ENCODE measurements around the gene ZNF526. TPM values are rescaled to one million over a fixed set of nuclear protein-coding genes. Genes with fewer than 3 reads are reported as not detected.

ZNF526 gene
- total and polyA plus RNA-seq, 2 donors (not counting 1 experiment from before 2014, with no cell fraction given): 4.9 to 21.3 TPM

DNA sequence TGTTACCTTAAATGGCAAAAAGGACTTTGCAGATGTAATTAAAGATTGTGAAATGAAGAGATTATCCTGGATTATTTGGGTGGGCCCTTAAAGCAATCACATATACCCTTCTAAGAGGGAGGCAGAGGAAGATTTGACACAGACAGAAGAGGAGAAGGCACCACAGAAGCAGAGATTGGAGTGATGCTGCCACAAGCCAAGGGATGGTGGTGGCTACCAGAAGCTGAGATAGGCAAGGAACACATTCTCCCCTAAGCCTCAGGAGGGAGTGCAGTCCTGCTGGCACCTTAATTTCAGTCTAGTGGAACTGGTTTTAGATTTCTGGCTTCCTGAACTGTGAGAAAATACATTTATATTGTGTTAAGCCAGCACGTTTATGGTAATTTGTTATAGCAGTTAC is 26.8 kb upstream of the ZNF526 start:
- Mint-ChIP-seq H3K9me3 (ENCODE audit: insufficient read depth) (peaks cover 2% of the 10 kb centered on the region), H3K27me3 (no peaks in the 10 kb centered on the region), H3K4me1 (peaks cover 34% of the 10 kb centered on the region), H3K27ac (no peak overlapping the region), H3K4me3 (no peak overlapping the region)
- ChIA-PET POLR2A (no interaction called here), CTCF (interaction anchor here (0.7 to 1.1 kb wide), 3 partner anchors 12 to 85 kb away, joined by 3 read pairs; no protein-coding TSS in a partner anchor)
- Histone ChIP-seq H3K4me3 (ENCODE audit: control extremely low read depth in 1 of 5, extremely low read depth in 1 of 5, insufficient read depth in 1 of 5, low read depth in 2 of 5, low read length in 4 of 5) (no peak overlapping the region), H3K4me1 (ENCODE audit: control insufficient read depth in 2 of 2, insufficient read depth in 2 of 2, low read length in 2 of 2) (peaks cover 13 to 24% of the 10 kb centered on the region in 2 donors), H3K9me3 (ENCODE audit: control extremely low read depth in 1 of 3, control insufficient read depth in 2 of 3, insufficient read depth in 1 of 3, low read length in 2 of 3) (peaks cover 0 to 7% (median 4%) of the 10 kb centered on the region in 3 donors), H3K27me3 (replicated peaks in 1 of 4; ENCODE audit: control extremely low read depth in 1 of 4, control insufficient read depth in 3 of 4, insufficient read depth in 4 of 4, low read length in 3 of 4) (no peaks in the 10 kb centered on the region), H3K79me2 (ENCODE audit: control insufficient read depth, insufficient read depth, low read length) (peaks cover 17% of the 10 kb centered on the region), H3K4me2 (replicated peaks; ENCODE audit: low read depth, low read length, poor library complexity, severe bottlenecking) (no peak overlapping the region), H3K9ac (ENCODE audit: low read length) (no peak overlapping the region), H3K36me3 (replicated peaks in 1 of 2; ENCODE audit: control extremely low read depth in 1 of 2, control insufficient read depth in 1 of 2, extremely low read depth in 1 of 2, insufficient read depth in 2 of 2, low read length in 1 of 2) (peaks cover 0 to 15% of the 10 kb centered on the region in 2 experiments), H3K27ac (ENCODE audit: low read length in 2 of 2) (no peak overlapping the region), H4K20me1 (ENCODE audit: control insufficient read depth, insufficient read depth, low read length, poor library complexity, severe bottlenecking) (peaks cover 4% of the 10 kb centered on the region), H2AFZ (ENCODE audit: insufficient read depth, low read depth, low read length, poor library complexity, severe bottlenecking) (no peak overlapping the region)
- intact Hi-C loops (cut with micrococcal nuclease): no loop called here
- WGBS (ENCODE audit: insufficient coverage): no CpG with 5 or more reads among the region's 1 CpG
- TF ChIP-seq, protein P1, sequence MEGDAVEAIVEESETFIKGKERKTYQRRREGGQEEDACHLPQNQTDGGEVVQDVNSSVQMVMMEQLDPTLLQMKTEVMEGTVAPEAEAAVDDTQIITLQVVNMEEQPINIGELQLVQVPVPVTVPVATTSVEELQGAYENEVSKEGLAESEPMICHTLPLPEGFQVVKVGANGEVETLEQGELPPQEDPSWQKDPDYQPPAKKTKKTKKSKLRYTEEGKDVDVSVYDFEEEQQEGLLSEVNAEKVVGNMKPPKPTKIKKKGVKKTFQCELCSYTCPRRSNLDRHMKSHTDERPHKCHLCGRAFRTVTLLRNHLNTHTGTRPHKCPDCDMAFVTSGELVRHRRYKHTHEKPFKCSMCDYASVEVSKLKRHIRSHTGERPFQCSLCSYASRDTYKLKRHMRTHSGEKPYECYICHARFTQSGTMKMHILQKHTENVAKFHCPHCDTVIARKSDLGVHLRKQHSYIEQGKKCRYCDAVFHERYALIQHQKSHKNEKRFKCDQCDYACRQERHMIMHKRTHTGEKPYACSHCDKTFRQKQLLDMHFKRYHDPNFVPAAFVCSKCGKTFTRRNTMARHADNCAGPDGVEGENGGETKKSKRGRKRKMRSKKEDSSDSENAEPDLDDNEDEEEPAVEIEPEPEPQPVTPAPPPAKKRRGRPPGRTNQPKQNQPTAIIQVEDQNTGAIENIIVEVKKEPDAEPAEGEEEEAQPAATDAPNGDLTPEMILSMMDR (IDR thresholded peaks at IDR 0.05): no peak
- TF ChIP-seq EZH2 (IDR thresholded peaks at IDR 0.05; ENCODE audit: borderline replicate concordance, insufficient read depth, low read depth, low read length, poor library complexity, severe bottlenecking): no peak
- DNase-seq (no peak), ATAC-seq (ENCODE audit: low read depth) (no peak)

DNA sequence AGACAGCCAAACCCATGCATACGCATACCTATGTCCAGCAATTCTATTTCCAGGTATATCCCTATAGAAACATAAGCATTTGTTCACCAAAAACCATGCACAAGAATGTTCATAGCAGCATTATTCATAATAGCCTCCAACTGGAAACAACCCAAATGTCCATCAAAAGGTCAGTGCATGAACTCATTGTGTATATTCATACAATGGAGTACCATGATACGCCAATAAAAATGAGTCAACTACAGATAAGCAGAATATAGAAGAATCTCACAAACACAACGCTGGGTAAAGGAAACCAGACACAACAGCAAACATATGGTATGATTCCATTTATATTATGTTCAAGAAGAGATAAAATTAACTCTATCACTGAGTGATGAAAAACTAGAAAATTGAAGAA is 26.4 kb upstream of the ZNF526 start:
- no peak for DNase-seq
- peaks cover 8% of the 10 kb centered on the region for H4K20me1 ChIP-seq (ENCODE audit: control insufficient read depth, insufficient read depth, low read length, poor library complexity, severe bottlenecking)
- 100% methylated on average over 1 of the region's 3 CpGs for WGBS (ENCODE audit: insufficient coverage)
- H3K27me3 Mint-ChIP-seq: no peaks in the 10 kb centered on the region
- H2AFZ ChIP-seq (ENCODE audit: insufficient read depth, low read depth, low read length, poor library complexity, severe bottlenecking): no peak overlapping the region
- H3K4me3 ChIP-seq (ENCODE audit: control extremely low read depth in 1 of 5, extremely low read depth in 1 of 5, insufficient read depth in 1 of 5, low read depth in 2 of 5, low read length in 4 of 5): no peak overlapping the region
- H3K9me3 ChIP-seq (ENCODE audit: control extremely low read depth in 1 of 3, control insufficient read depth in 2 of 3, insufficient read depth in 1 of 3, low read length in 2 of 3): peaks cover 0 to 7% (median 4%) of the 10 kb centered on the region in 3 donors
- H3K27ac Mint-ChIP-seq: no peak overlapping the region
- H3K4me2 ChIP-seq (replicated peaks; ENCODE audit: low read depth, low read length, poor library complexity, severe bottlenecking): no peak overlapping the region
- peaks cover 17% of the 10 kb centered on the region for H3K79me2 ChIP-seq (ENCODE audit: control insufficient read depth, insufficient read depth, low read length)
- TF ChIP-seq EZH2 (IDR thresholded peaks at IDR 0.05; ENCODE audit: borderline replicate concordance, insufficient read depth, low read depth, low read length, poor library complexity, severe bottlenecking): no peak
- TF ChIP-seq, protein P1 (IDR thresholded peaks at IDR 0.05): no peak
- peaks cover 37% of the 10 kb centered on the region for H3K4me1 Mint-ChIP-seq
- no peaks in the 10 kb centered on the region for H3K27me3 ChIP-seq (replicated peaks in 1 of 4; ENCODE audit: control extremely low read depth in 1 of 4, control insufficient read depth in 3 of 4, insufficient read depth in 4 of 4, low read length in 3 of 4)
- peaks cover 2% of the 10 kb centered on the region for H3K9me3 Mint-ChIP-seq (ENCODE audit: insufficient read depth)
- no peak overlapping the region for H3K27ac ChIP-seq (ENCODE audit: low read length in 2 of 2)
- peaks cover 16 to 28% of the 10 kb centered on the region in 2 donors for H3K4me1 ChIP-seq (ENCODE audit: control insufficient read depth in 2 of 2, insufficient read depth in 2 of 2, low read length in 2 of 2)
- intact Hi-C loops (cut with micrococcal nuclease): no loop called here
- no peak overlapping the region for H3K9ac ChIP-seq (ENCODE audit: low read length)
- no peak overlapping the region for H3K4me3 Mint-ChIP-seq
- CTCF ChIA-PET: interaction anchor here (1.1 kb wide), 1 partner anchor 86 kb away, joined by 3 read pairs; no protein-coding TSS in a partner anchor
- H3K36me3 ChIP-seq (replicated peaks in 1 of 2; ENCODE audit: control extremely low read depth in 1 of 2, control insufficient read depth in 1 of 2, extremely low read depth in 1 of 2, insufficient read depth in 2 of 2, low read length in 1 of 2): peaks cover 0 to 18% of the 10 kb centered on the region in 2 experiments
- ATAC-seq (ENCODE audit: low read depth): no peak
- POLR2A ChIA-PET: interaction anchor here (0.6 kb wide), 1 partner anchor 17 kb away, joined by 6 read pairs; no protein-coding TSS in a partner anchor

Measured in B cell (primary cell).